ENCODE results near the gene UGT2A3. TPM values are rescaled to one million over a fixed set of nuclear protein-coding genes. Genes with fewer than 3 reads are reported as not detected.

Gene UGT2A3
- total and polyA plus RNA-seq, 2 of the 4 experiments (the other 2 are of a cell fraction), result not detected

- Histone ChIP-seq H3K4me2 (ENCODE audit: low read depth, low read length) (no peak overlapping the region), H3K4me3 (ENCODE audit: insufficient read depth, low read depth, low read length) (no peak overlapping the region), H3K9ac (ENCODE audit: low read depth, low read length) (no peak overlapping the region), H3K27me3 (ENCODE audit: control insufficient read depth, insufficient read depth, low read length) (no peaks in the 10 kb centered on the region), H3K18ac (ENCODE audit: low read depth, low read length) (no peak overlapping the region), H3K23ac (ENCODE audit: low read depth, low read length) (no peak overlapping the region), H3K79me1 (ENCODE audit: low read depth in 1 of 2, low read length in 2 of 2) (no peaks in the 10 kb centered on the region), H2BK20ac (ENCODE audit: low read depth, low read length) (no peak overlapping the region), H2BK120ac (ENCODE audit: low read depth, low read length) (no peak overlapping the region), H2AFZ (replicated peaks; ENCODE audit: low read length, poor library complexity) (no peak overlapping the region), H4K91ac (ENCODE audit: insufficient read depth, low read depth, low read length) (no peak overlapping the region), H4K20me1 (ENCODE audit: insufficient read depth, low read length) (no peaks in the 10 kb centered on the region), H3K9me3 (ENCODE audit: control insufficient read depth, insufficient read depth, low read length) (no peaks in the 10 kb centered on the region), H2BK5ac (ENCODE audit: low read depth, low read length, poor library complexity, severe bottlenecking) (no peak overlapping the region), H4K5ac (ENCODE audit: low read depth, low read length) (no peak overlapping the region), H3K14ac (replicated peaks; ENCODE audit: low read depth, low read length) (no peak overlapping the region), H2AK9ac (replicated peaks; ENCODE audit: low read depth, low read length, poor library complexity) (no peak overlapping the region), H3K56ac (ENCODE audit: extremely low read depth, insufficient read depth, low read length) (no peak overlapping the region), H2AK5ac (ENCODE audit: low read depth, low read length) (no peak overlapping the region), H3K9me1 (ENCODE audit: insufficient read depth, low read length) (no peaks in the 10 kb centered on the region), H4K8ac (ENCODE audit: low read depth in 2 of 2, low read length in 2 of 2) (no peak overlapping the region), H3K4ac (ENCODE audit: low read depth, low read length) (no peak overlapping the region), H2BK15ac (ENCODE audit: low read depth, low read length) (no peak overlapping the region), H3K27ac (ENCODE audit: insufficient read depth, low read length) (no peak overlapping the region), H3K36me3 (ENCODE audit: control insufficient read depth, insufficient read depth, low read length) (no peaks in the 10 kb centered on the region), H3K4me1 (ENCODE audit: control insufficient read depth, insufficient read depth, low read length) (no peaks in the 10 kb centered on the region)
- ATAC-seq (ENCODE audit: low read depth) (no peak), DNase-seq (no peak)
- no peak for TF ChIP-seq MAFK (IDR thresholded peaks at IDR 0.05; ENCODE audit: low read depth, low read length)
- TF ChIP-seq CEBPB (IDR thresholded peaks at IDR 0.05; ENCODE audit: low read depth, low read length), result no peak
- TF ChIP-seq MAZ (IDR thresholded peaks at IDR 0.05; ENCODE audit: borderline replicate concordance, low read depth, low read length), result no peak
- TF ChIP-seq ELK1 (IDR thresholded peaks at IDR 0.05; ENCODE audit: borderline replicate concordance, low read depth, low read length), result no peak
- TF ChIP-seq FOS (IDR thresholded peaks at IDR 0.05; ENCODE audit: low read depth, low read length), result no peak
- no peak for TF ChIP-seq MXI1 (IDR thresholded peaks at IDR 0.05; ENCODE audit: borderline replicate concordance, low read depth, low read length)
- TF ChIP-seq RCOR1 (IDR thresholded peaks at IDR 0.05; ENCODE audit: insufficient replicate concordance, low read length), result no peak
- TF ChIP-seq BHLHE40 (IDR thresholded peaks at IDR 0.05; ENCODE audit: low read depth, low read length), result no peak
- no peak for TF ChIP-seq USF2 (IDR thresholded peaks at IDR 0.05; ENCODE audit: low read depth, low read length)
- no peak for TF ChIP-seq NFE2L2 (IDR thresholded peaks at IDR 0.05; ENCODE audit: low read depth, low read length)
- TF ChIP-seq RAD21 (IDR thresholded peaks at IDR 0.05; ENCODE audit: low read length), result no peak
- TF ChIP-seq CHD1 (IDR thresholded peaks at IDR 0.05; ENCODE audit: low read depth, low read length), result no peak
- TF ChIP-seq RFX5 (IDR thresholded peaks at IDR 0.05; ENCODE audit: low read depth, low read length), result no peak
- TF ChIP-seq CTCF (conservative IDR thresholded peaks at IDR 0.05; ENCODE audit: low read depth, low read length), result no peak
- no peak for TF ChIP-seq SMC3 (IDR thresholded peaks at IDR 0.05; ENCODE audit: low read depth, low read length)
- no peak for TF ChIP-seq POLR2A (IDR thresholded peaks at IDR 0.05; ENCODE audit: low read depth, low read length)
- ChIA-PET CTCF (no interaction called here), POLR2A (ENCODE audit: unreplicated experiment) (no interaction called here)
- WGBS, 2 experiments (ENCODE audit: extremely low coverage in 2 of 2, insufficient read length in 1 of 2), result no CpG with 5 or more reads among the region's 3 CpGs
- in situ Hi-C loops (cut with MboI; ENCODE audit: low sequenced_read_pairs), result no loop called here
- dilution Hi-C loops (cut with HindIII; ENCODE audit: low sequenced_read_pairs, unreplicated experiment), result no loop called here
- BruUV-seq (replicated peaks), result no TSS peak
- intact Hi-C loops (cut with micrococcal nuclease), result no loop called here
Observed at GRCh38 chr4:68912807-68913206, 38.8 kb downstream of the UGT2A3 start.
